Fibroblast of peridontal ligament (primary cell): ENCODE data around the gene AGRN.
"Not testable (repeated sequence)": the region's sequence is repeated elsewhere in the genome, so short reads cannot be mapped to it uniquely, and the experiment has no call there.

Source experiments
- DNase-seq: peaks from one replicate; pipeline ENCODE4 v3.0.0-alpha.2; 2010; ENCODE audit errors: extremely low read depth

Gene AGRN

GRCh38 chr1:1053682-1054081, 33.8 kb downstream of the AGRN start:
- DNase-seq: no peak

- no peak for DNase-seq
Measured at GRCh38 chr1:1054099-1054700, 34.3 kb downstream of the AGRN start.

GRCh38 chr1:1054971-1055370, 35.1 kb downstream of the AGRN start:
- DNase-seq: no peak

- DNase-seq: no peak
Measured at GRCh38 chr1:1055841-1056736, 36.2 kb downstream of the AGRN start.

GRCh38 chr1:1057769-1058087, 37.8 kb downstream of the AGRN start:
- not testable (repeated sequence) for DNase-seq

- no peak for DNase-seq
Measured at GRCh38 chr1:1058088-1058905, 38.4 kb downstream of the AGRN start.

- no peak for DNase-seq
Measured at GRCh38 chr1:1058921-1059493, 39.1 kb downstream of the AGRN start.

- DNase-seq: peak; percentile 25
Measured at GRCh38 chr1:1059494-1060280, 39.8 kb downstream of the AGRN start.

- no peak for DNase-seq
Measured at GRCh38 chr1:1060281-1061000, 40.5 kb downstream of the AGRN start.

- no peak for DNase-seq
Measured at GRCh38 chr1:1061682-1062345, 41.9 kb downstream of the AGRN start.

- no peak for DNase-seq
Measured at GRCh38 chr1:1062348-1063163, 42.6 kb downstream of the AGRN start.

GRCh38 chr1:1063261-1063944, 43.5 kb downstream of the AGRN start:
- DNase-seq: no peak

- DNase-seq: peak; percentile 46
Measured at GRCh38 chr1:1063945-1064831, 44.3 kb downstream of the AGRN start.

- DNase-seq: no peak
Measured at GRCh38 chr1:1065265-1065939, 45.5 kb downstream of the AGRN start.

GRCh38 chr1:1065940-1066304, 46.0 kb downstream of the AGRN start:
- DNase-seq: not testable (repeated sequence)

- DNase-seq: no peak
Measured at GRCh38 chr1:1066403-1067283, 46.7 kb downstream of the AGRN start.
